HEK293T (cell line): ENCODE data around the gene KIT.
"Not testable (repeated sequence)": the region's sequence is repeated elsewhere in the genome, so short reads cannot be mapped to it uniquely, and the experiment has no call there.

Source experiments
- CTCF ChIA-PET: fragments of 350-600 bp; formaldehyde crosslinking; extraction: SDS; loops from one replicate; lab custom pipeline; 2021; ENCODE audit warnings: antibody characterized with exemption, inconsistent platforms; lab: Yijun Ruan, JAX
- POLR2A ChIA-PET: fragments of 350-600 bp; formaldehyde crosslinking; extraction: SDS; loops from one replicate; lab custom pipeline; 2020; ENCODE audit warnings: antibody characterized with exemption, inconsistent platforms; lab: Yijun Ruan, JAX
- DNase-seq: peaks from one replicate; pipeline ENCODE4 v3.0.0; 2012; ENCODE audit warnings: mixed read lengths; ENCODE audit errors: extremely low spot score
- ARNT ChIP-seq: fragments of 450-650 bp; IDR thresholded peaks from 2 replicates; pipeline ENCODE4 v1.6.1; 2017; ENCODE audit warnings: mild to moderate bottlenecking
- BHLHE40 ChIP-seq: fragments of 450-650 bp; IDR thresholded peaks from 2 replicates; pipeline ENCODE4 v1.6.1; 2016; ENCODE audit warnings: mild to moderate bottlenecking, moderate library complexity, borderline replicate concordance
- CTBP1 ChIP-seq: fragments of 450-650 bp; IDR thresholded peaks from 2 replicates; pipeline ENCODE4 v1.6.1; 2016; ENCODE audit warnings: borderline replicate concordance
- ELF4 ChIP-seq: fragments of 450-650 bp; IDR thresholded peaks from 2 replicates; pipeline ENCODE4 v1.6.1; 2017; ENCODE audit warnings: antibody characterized with exemption
- FOXA1 ChIP-seq: fragments of 450-650 bp; IDR thresholded peaks from 2 replicates; pipeline ENCODE4 v1.6.1; 2016; ENCODE audit warnings: mild to moderate bottlenecking
- FOXK2 ChIP-seq: fragments of 450-650 bp; IDR thresholded peaks from 2 replicates; pipeline ENCODE4 v1.6.1; 2016; ENCODE audit warnings: mild to moderate bottlenecking
- FOXM1 ChIP-seq: fragments of 450-650 bp; IDR thresholded peaks from 2 replicates; pipeline ENCODE4 v1.6.1; 2017; ENCODE audit warnings: mild to moderate bottlenecking, borderline replicate concordance
- HDGF ChIP-seq: fragments of 450-650 bp; IDR thresholded peaks from 2 replicates; pipeline ENCODE4 v1.6.1; 2017; ENCODE audit warnings: antibody characterized with exemption, borderline replicate concordance
- L3MBTL2 ChIP-seq: fragments of 450-650 bp; conservative IDR thresholded peaks from 2 replicates; pipeline ENCODE4 v1.6.1; 2016; ENCODE audit warnings: mild to moderate bottlenecking
- LEF1 ChIP-seq: fragments of 450-650 bp; IDR thresholded peaks from 2 replicates; pipeline ENCODE4 v1.6.1; 2017; ENCODE audit warnings: mild to moderate bottlenecking, borderline replicate concordance
- NFRKB ChIP-seq: fragments of 450-650 bp; IDR thresholded peaks from 2 replicates; pipeline ENCODE4 v1.6.1; 2016; ENCODE audit warnings: mild to moderate bottlenecking, moderate library complexity
- PKNOX1 ChIP-seq: fragments of 450-650 bp; IDR thresholded peaks from 2 replicates; pipeline ENCODE4 v1.6.1; 2016
- SP1 ChIP-seq: fragments of 450-650 bp; IDR thresholded peaks from 2 replicates; pipeline ENCODE4 v1.6.1; 2017
- SUZ12 ChIP-seq: fragments of 450-650 bp; IDR thresholded peaks from 2 replicates; pipeline ENCODE4 v1.6.1; 2016; ENCODE audit warnings: mild to moderate bottlenecking
- TARDBP ChIP-seq: fragments of 450-650 bp; IDR thresholded peaks from 2 replicates; pipeline ENCODE4 v1.6.1; 2016
- ZNF384 ChIP-seq: fragments of 450-650 bp; IDR thresholded peaks from 2 replicates; pipeline ENCODE4 v1.6.1; 2016

KIT gene

GRCh38 chr4:54632537-54632936 lies 25.2 kb upstream of the KIT start:
- ChIA-PET CTCF (no interaction called here), POLR2A (no interaction called here)
- no peak for DNase-seq
- TF ChIP-seq ELF4, result no peak
- no peak for TF ChIP-seq L3MBTL2
- TF ChIP-seq FOXM1, result no peak
- TF ChIP-seq FOXA1, result no peak
- no peak for TF ChIP-seq FOXK2
- TF ChIP-seq CTBP1, result no peak
- no peak for TF ChIP-seq ARNT
- no peak for TF ChIP-seq NFRKB
- TF ChIP-seq SP1, result no peak
- TF ChIP-seq HDGF, result no peak
- TF ChIP-seq LEF1, result no peak
- TF ChIP-seq BHLHE40, result no peak
- TF ChIP-seq SUZ12, result no peak
- TF ChIP-seq ZNF384, result no peak
- no peak for TF ChIP-seq TARDBP
- no peak for TF ChIP-seq PKNOX1

GRCh38 chr4:54633102-54633740 lies 24.5 kb upstream of the KIT start:
- POLR2A ChIA-PET, DNase-seq, CTCF ChIA-PET: not testable (repeated sequence)

- no peak for DNase-seq
- ChIA-PET CTCF (no interaction called here), POLR2A (no interaction called here)
- no peak for TF ChIP-seq LEF1
- no peak for TF ChIP-seq ARNT
- TF ChIP-seq ELF4, result no peak
- TF ChIP-seq FOXK2, result no peak
- no peak for TF ChIP-seq CTBP1
- TF ChIP-seq PKNOX1, result no peak
- no peak for TF ChIP-seq L3MBTL2
- no peak for TF ChIP-seq FOXA1
- no peak for TF ChIP-seq HDGF
- TF ChIP-seq BHLHE40, result no peak
- TF ChIP-seq SUZ12, result no peak
Observed at GRCh38 chr4:54635318-54635717, 22.4 kb upstream of the KIT start.

- TF ChIP-seq ARNT (no peak), SUZ12 (no peak), FOXA1 (no peak), FOXM1 (no peak)
- ChIA-PET CTCF (no interaction called here), POLR2A (no interaction called here)
- no peak for DNase-seq
Observed at GRCh38 chr4:54637325-54637724, 20.4 kb upstream of the KIT start.

- POLR2A ChIA-PET, DNase-seq, CTCF ChIA-PET: not testable (repeated sequence)
- TF ChIP-seq ZNF384, result 0 out of 2 replicates have a peak, but pooled peaks have one; percentile 1
Observed at GRCh38 chr4:54641101-54641500, 16.7 kb upstream of the KIT start.

- no peak for TF ChIP-seq ZNF384
- TF ChIP-seq SUZ12, result no peak
- no peak for TF ChIP-seq SP1
- no peak for TF ChIP-seq LEF1
- no peak for TF ChIP-seq BHLHE40
- no peak for TF ChIP-seq FOXA1
- TF ChIP-seq NFRKB, result no peak
- no peak for TF ChIP-seq L3MBTL2
- no peak for TF ChIP-seq PKNOX1
- no peak for TF ChIP-seq FOXK2
- TF ChIP-seq TARDBP, result no peak
- no peak for TF ChIP-seq ELF4
- TF ChIP-seq HDGF, result no peak
- no peak for TF ChIP-seq CTBP1
- no peak for TF ChIP-seq FOXM1
- no peak for TF ChIP-seq ARNT
- no peak for DNase-seq
- POLR2A ChIA-PET, result no interaction called here
- CTCF ChIA-PET, result no interaction called here
Observed at GRCh38 chr4:54643172-54643571, 14.6 kb upstream of the KIT start.
